SW480 (cell line): ENCODE data around the gene SETD5.
A peak's percentile ranks its signal among the peaks of the same experiment; 100 is the strongest.

Source experiments
- DNase-seq: peaks from one replicate; pipeline ENCODE4 v3.0.0-alpha.2; 2016; ENCODE audit warnings: low spot score

The SETD5 gene

GRCh38 chr3:9397332-9397905 is at the start of gene SETD5:
Gene SETD5, plus strand, starts transcription at chr3:9397615. Its CDS starts 31,324 bp downstream, at chr3:9428939.
- peak; percentile 93 for DNase-seq

GRCh38 chr3:9347887-9348286 is 49.5 kb upstream of the SETD5 start:
- no peak for DNase-seq

GRCh38 chr3:9349321-9350117 is 47.9 kb upstream of the SETD5 start:
- DNase-seq: no peak

GRCh38 chr3:9351709-9352126 is 45.7 kb upstream of the SETD5 start:
- no peak for DNase-seq

GRCh38 chr3:9352917-9353752 is 44.3 kb upstream of the SETD5 start:
- DNase-seq: peak; percentile 63

- no peak for DNase-seq
Observed at GRCh38 chr3:9361691-9362388, 35.6 kb upstream of the SETD5 start.

GRCh38 chr3:9362731-9363530 is 34.5 kb upstream of the SETD5 start, which contains the start of gene THUMPD3:
Gene THUMPD3, plus strand, starts transcription at chr3:9363054. Its CDS starts 2,015 bp downstream, at chr3:9365069.
- DNase-seq: peak; percentile 88

GRCh38 chr3:9369508-9369907 is 27.9 kb upstream of the SETD5 start:
- DNase-seq: no peak

- no peak for DNase-seq
Observed at GRCh38 chr3:9373465-9373864, 23.9 kb upstream of the SETD5 start.

GRCh38 chr3:9377981-9378380 is 19.4 kb upstream of the SETD5 start:
- DNase-seq: no peak

GRCh38 chr3:9379327-9379726 is 18.1 kb upstream of the SETD5 start:
- no peak for DNase-seq

- no peak for DNase-seq
Observed at GRCh38 chr3:9380014-9380413, 17.4 kb upstream of the SETD5 start.

- DNase-seq: no peak
Observed at GRCh38 chr3:9384141-9384828, 13.1 kb upstream of the SETD5 start.

- no peak for DNase-seq
Observed at GRCh38 chr3:9385187-9386077, 12.0 kb upstream of the SETD5 start.

GRCh38 chr3:9386078-9386459 is 11.3 kb upstream of the SETD5 start:
- no peak for DNase-seq

- DNase-seq: no peak
Observed at GRCh38 chr3:9386501-9387321, 10.7 kb upstream of the SETD5 start.

GRCh38 chr3:9387322-9387655 is 10.1 kb upstream of the SETD5 start:
- DNase-seq: no peak

GRCh38 chr3:9388142-9388541 is 9.3 kb upstream of the SETD5 start:
- no peak for DNase-seq
